GM23338 (cell line): ENCODE results near the gene LPP.

Experiments used
- CTCF ChIP-seq, 2 experiments: fragments of 200-600 bp in 1 of 2; sonication (generic) in 1 of 2; conservative IDR thresholded peaks; 2 replicates each; pipeline versions ENCODE4 v1.5.1 to v1.6.1; 2016 to 2017; ENCODE audit warnings: antibody characterized with exemption in 2 of 2, low read depth in 2 of 2, mild to moderate bottlenecking in 2 of 2, moderate library complexity in 1 of 2
- EZH2 ChIP-seq: fragments of 200-600 bp; sonication (generic); IDR thresholded peaks from one replicate; pipeline ENCODE4 v1.8.0; 2017; ENCODE audit warnings: antibody characterized with exemption, mild to moderate bottlenecking, low read depth; ENCODE audit not compliant: unreplicated experiment
- POLR2AphosphoS5 ChIP-seq: IDR thresholded peaks from 2 replicates; pipeline ENCODE4 v1.6.1; 2016; ENCODE audit warnings: antibody characterized with exemption, low read depth

GRCh38 chr3:188230962-188231361 lies 77.0 kb downstream of the LPP start:
- TF ChIP-seq EZH2 (no peak), CTCF (conservative IDR thresholded peaks at IDR 0.05; ENCODE audit: low read depth in 2 of 2) (no peak), POLR2AphosphoS5 (no peak)
